HepG2 (cell line): ENCODE measurements around the gene TIFAB. TPM values are rescaled to one million over a fixed set of nuclear protein-coding genes. Genes with fewer than 3 reads are reported as not detected.
A peak's percentile ranks its signal among the peaks of the same experiment; 100 is the strongest.

Experiments used
- ATAC-seq: fragments of 200-7000 bp; cut with Tn5 transposase; 3 replicates; pipeline ENCODE4 v1.9.1; 2020; ENCODE audit warnings: mild to moderate bottlenecking, moderate library complexity
- BruUV-seq: library from RNA; stranded (reverse); fragments of 400-500 nt; replicated peaks from 2 replicates; lab custom pipeline; 2021; lab: Mats Ljungman, UMichigan
- CTCF ChIA-PET: fragments of 300-600 bp; formaldehyde crosslinking; extraction: SDS; loops from one replicate; lab custom pipeline; 2021; ENCODE audit warnings: low total read pairs, inconsistent platforms, low intra/inter-chr PET ratio; lab: Yijun Ruan, JAX
- POLR2A ChIA-PET: fragments of 350-600 bp; sonication (Branson Sonifier 250); formaldehyde crosslinking; loops from one replicate; lab custom pipeline; 2020; ENCODE audit warnings: antibody characterized with exemption, inconsistent platforms; lab: Yijun Ruan, JAX
- DNase-seq: peaks from one replicate; pipeline ENCODE4 v3.0.0-alpha.2; 2015; ENCODE audit warnings: low spot score
- FAIRE-seq: peaks from 3 replicates; lab custom pipeline; 2011; peaks lifted over from hg19 to GRCh38; lab: Jason Lieb, UNC
- H2AFZ ChIP-seq: one replicate; pipeline ENCODE4 v1.6.1; 2011; ENCODE audit warnings: low read length, inconsistent platforms
- H3K27ac ChIP-seq: fragments of 300-600 bp; 3 replicates; pipeline ENCODE4 v1.8.0; 2011; ENCODE audit warnings: mixed run types, mild to moderate bottlenecking, mixed read lengths, low read length, inconsistent platforms; ENCODE audit not compliant: insufficient read depth; ENCODE audit errors: extremely low read length
- H3K27me3 ChIP-seq, 2 experiments: fragments of 200-600 bp in 1 of 2; 2 replicates in 1 of 2; 3 replicates in 1 of 2; pipeline versions ENCODE4 v1.6.0 to v1.8.0; 2011; ENCODE audit warnings: low read length in 2 of 2, mild to moderate bottlenecking in 2 of 2, moderate library complexity in 2 of 2, inconsistent platforms in 1 of 2; ENCODE audit not compliant: insufficient read depth in 2 of 2, control insufficient read depth in 1 of 2
- H3K36me3 ChIP-seq, 2 experiments: fragments of 200-600 bp in 1 of 2; replicated peaks in 1 of 2; 2 replicates in 1 of 2; 3 replicates in 1 of 2; pipeline versions ENCODE4 v1.5.1 to v1.8.0; 2011; ENCODE audit warnings: low read length in 2 of 2, inconsistent platforms in 1 of 2; ENCODE audit not compliant: insufficient read depth in 2 of 2, control insufficient read depth in 1 of 2
- H3K4me1 ChIP-seq: 2 replicates; pipeline ENCODE4 v1.5.1; 2012; ENCODE audit warnings: low read length, inconsistent platforms; ENCODE audit not compliant: insufficient read depth
- H3K4me2 ChIP-seq: 2 replicates; pipeline ENCODE4 v1.6.0; 2011; ENCODE audit warnings: low read depth, low read length, inconsistent platforms
- H3K4me3 ChIP-seq, 3 experiments: fragments of 200-600 bp in 1 of 3; sonication (generic), shearing (Covaris generic) in 1 of 3; replicated peaks in 1 of 3; 2 replicates each; pipeline ENCODE4 v1.5.1; 2011 to 2016; ENCODE audit warnings: low read length in 3 of 3, inconsistent platforms in 2 of 3, low read depth in 2 of 3, mild to moderate bottlenecking in 2 of 3, control low read depth in 1 of 3, mixed read lengths in 1 of 3; ENCODE audit not compliant: insufficient read depth in 1 of 3
- H3K79me2 ChIP-seq: one replicate; pipeline ENCODE4 v1.6.1; 2011; ENCODE audit warnings: low read length, inconsistent platforms; ENCODE audit not compliant: insufficient read depth
- H3K9ac ChIP-seq: 2 replicates; pipeline ENCODE4 v1.6.0; 2011; ENCODE audit warnings: mild to moderate bottlenecking, low read depth, low read length, inconsistent platforms; ENCODE audit not compliant: insufficient read depth
- H3K9me3 ChIP-seq: 2 replicates; pipeline ENCODE4 v1.5.1; 2012; ENCODE audit warnings: mild to moderate bottlenecking, low read length
- H4K20me1 ChIP-seq: 2 replicates; pipeline ENCODE4 v1.6.0; 2011; ENCODE audit warnings: inconsistent platforms, mild to moderate bottlenecking, low read length, moderate library complexity; ENCODE audit not compliant: insufficient read depth
- HNF4A ChIP-seq: sonication (generic); formaldehyde crosslinking; IDR thresholded peaks from 2 replicates; pipeline ENCODE4 v1.4.0; 2020; ENCODE audit warnings: missing genetic modification reagents
- KDM2A ChIP-seq: sonication (generic); formaldehyde crosslinking; IDR thresholded peaks from 2 replicates; pipeline ENCODE4 v1.4.0; 2020; ENCODE audit warnings: low read depth, missing genetic modification reagents, borderline replicate concordance
- KLF16 ChIP-seq, 2 experiments: sonication (generic) in 1 of 2; formaldehyde crosslinking in 1 of 2; IDR thresholded peaks; 2 replicates each; pipeline versions ENCODE4 v1.6.1 to v1.8.0; 2016 to 2023; ENCODE audit warnings: missing genetic modification reagents in 2 of 2, missing compliant biosample characterization in 1 of 2
- NR2F6 ChIP-seq, 2 experiments: IDR thresholded peaks; 2 replicates each; pipeline ENCODE4 v1.6.1; 2016; ENCODE audit warnings: antibody characterized with exemption in 1 of 2, mild to moderate bottlenecking in 1 of 2
- REST ChIP-seq, 2 experiments: IDR thresholded peaks; 2 replicates each; pipeline ENCODE4 v1.6.1; 2011 to 2012; ENCODE audit warnings: low read length in 2 of 2, borderline replicate concordance in 1 of 2, low read depth in 1 of 2, mild to moderate bottlenecking in 1 of 2, moderate library complexity in 1 of 2
- TIGD3 ChIP-seq: sonication (generic); formaldehyde crosslinking; IDR thresholded peaks from 2 replicates; pipeline ENCODE4 v1.5.1; 2020; ENCODE audit warnings: mild to moderate bottlenecking, missing genetic modification reagents, borderline replicate concordance
- ZKSCAN1 ChIP-seq: fragments of 150-350 bp; IDR thresholded peaks from 2 replicates; pipeline ENCODE4 v1.6.1; 2014; ENCODE audit warnings: low read length
- ZNF12 ChIP-seq: sonication (generic); formaldehyde crosslinking; IDR thresholded peaks from 2 replicates; pipeline ENCODE4 v1.5.0; 2020; ENCODE audit warnings: missing genetic modification reagents
- ZNF281 ChIP-seq: sonication (generic); formaldehyde crosslinking; IDR thresholded peaks from 2 replicates; pipeline ENCODE4 v1.4.0; 2020; ENCODE audit warnings: missing genetic modification reagents, borderline replicate concordance
- ZNF616 ChIP-seq: sonication (generic); formaldehyde crosslinking; IDR thresholded peaks from 2 replicates; pipeline ENCODE4 v1.5.0; 2020; ENCODE audit warnings: low read depth, mild to moderate bottlenecking, missing genetic modification reagents
- WGBS: methylation state at CpG from one replicate; pipeline ENCODE4 v1.1.6; 2017; ENCODE audit warnings: low lambda C conversion rate; 5-methylcytosine and 5-hydroxymethylcytosine counted together
- in situ Hi-C: cut with HindIII; loops from 2 replicates; pipeline ENCODE4 v1.10.0; 2017; ENCODE audit warnings: low pct_unique_long_range_greater_than_20kb; ENCODE audit not compliant: extremely low pct_ligation_motif_present
- intact Hi-C: fragments of 100-400 bp; cut with micrococcal nuclease; formaldehyde crosslinking; loops from one replicate; pipeline ENCODE4 v1.10.0; 2022; ENCODE audit not compliant: unreplicated experiment
- polyA plus RNA-seq, 8 experiments: library from polyadenylated mRNA; depleted of rRNA in 3 of 8; stranded (reverse) in 7 of 8; unstranded in 1 of 8; fragments of >200 nt; fragmentation: Illumina TruSeq in 4 of 8; extraction: Trizol in 4 of 8; gene quantifications; 2 replicates each; pipeline versions ENCODE4 v1.2.1 to v1.2.3, GENCODE V29; 2011 to 2016; ENCODE audit warnings: low read depth in 4 of 8, missing spikeins in 1 of 8, mixed read lengths in 1 of 8; ENCODE audit not compliant: insufficient read depth in 1 of 8
- total RNA-seq, 5 experiments: library from RNA; depleted of rRNA; stranded (reverse); fragments of >200 nt; fragmentation: Illumina TruSeq; extraction: Trizol; gene quantifications; 2 replicates each; pipeline ENCODE4 v1.2.3, GENCODE V29; 2016; ENCODE audit warnings: low read depth in 1 of 5

The TIFAB gene
- total and polyA plus RNA-seq, 2 of the 13 experiments (the other 11 are each of a cell fraction or from before 2014, with no cell fraction given): not detected

GRCh38 chr5:135400866-135401265 lies 51.3 kb downstream of the TIFAB start:
- in situ Hi-C loops: no loop called here
- FAIRE-seq (no peak), ATAC-seq (peak; percentile 68), DNase-seq (peak; percentile 58)
- H2AFZ ChIP-seq: peak overlapping the region; percentile 30
- no peaks in the 10 kb centered on the region for H3K36me3 ChIP-seq
- peak overlapping the region; percentile 75 for H3K4me2 ChIP-seq
- H3K27me3 ChIP-seq: no peaks in the 10 kb centered on the region
- H3K9ac ChIP-seq: no peak overlapping the region
- peaks cover 20% of the 10 kb centered on the region for H4K20me1 ChIP-seq
- POLR2A ChIA-PET: no interaction called here
- CTCF ChIA-PET: no interaction called here
- H3K4me1 ChIP-seq: peaks cover 44% of the 10 kb centered on the region
- no peak overlapping the region for H3K27ac ChIP-seq
- H3K79me2 ChIP-seq: peaks cover 27% of the 10 kb centered on the region
- WGBS: 0% methylated on average over 5 of the region's 5 CpGs
- no TSS peak for BruUV-seq
- 0 out of 2 replicates have a peak, but pooled peaks have one; percentile 34 for TF ChIP-seq ZNF12 (CRISPR knock-in tag)
- 0 out of 4 replicates have a peak, but pooled peaks of 1 of the 2 experiments have one; percentile 5 for TF ChIP-seq REST (IDR thresholded peaks at IDR 0.05; ENCODE audit: borderline replicate concordance in 1 of 2, low read depth in 1 of 2, low read length in 2 of 2)
- 0 out of 2 replicates have a peak, but pooled peaks have one; percentile 27 for TF ChIP-seq ZKSCAN1
- no peak for TF ChIP-seq ZNF616
- no peak for TF ChIP-seq NR2F6 (IDR thresholded peaks at IDR 0.05)
- peak; percentile 18; the same call in 1 of the 2 replicates for TF ChIP-seq NR2F6 (CRISPR knock-in tag; IDR thresholded peaks at IDR 0.05)
- peak; percentile 50 for TF ChIP-seq HNF4A
- no peak for TF ChIP-seq TIGD3
- no peak for TF ChIP-seq KLF16 (CRISPR knock-in tag; IDR thresholded peaks at IDR 0.05)
- 0 out of 2 replicates have a peak, but pooled peaks have one; percentile 14 for TF ChIP-seq ZNF281 (CRISPR knock-in tag)
- TF ChIP-seq KDM2A (CRISPR knock-in tag): peak; percentile 33; the same call in 1 of the 2 replicates
- intact Hi-C loops: no loop called here
- no peaks in the 10 kb centered on the region for H3K9me3 ChIP-seq
- peak overlapping the region in 2 of 3 experiments; percentile 30 to 48; a peak in 3 of 6 replicates for H3K4me3 ChIP-seq
